ENCODE measurements around the gene RTP5.
"Not testable (repeated sequence)": the region's sequence is repeated elsewhere in the genome, so short reads cannot be mapped to it uniquely, and the experiment has no call there.

RTP5 gene

DNA sequence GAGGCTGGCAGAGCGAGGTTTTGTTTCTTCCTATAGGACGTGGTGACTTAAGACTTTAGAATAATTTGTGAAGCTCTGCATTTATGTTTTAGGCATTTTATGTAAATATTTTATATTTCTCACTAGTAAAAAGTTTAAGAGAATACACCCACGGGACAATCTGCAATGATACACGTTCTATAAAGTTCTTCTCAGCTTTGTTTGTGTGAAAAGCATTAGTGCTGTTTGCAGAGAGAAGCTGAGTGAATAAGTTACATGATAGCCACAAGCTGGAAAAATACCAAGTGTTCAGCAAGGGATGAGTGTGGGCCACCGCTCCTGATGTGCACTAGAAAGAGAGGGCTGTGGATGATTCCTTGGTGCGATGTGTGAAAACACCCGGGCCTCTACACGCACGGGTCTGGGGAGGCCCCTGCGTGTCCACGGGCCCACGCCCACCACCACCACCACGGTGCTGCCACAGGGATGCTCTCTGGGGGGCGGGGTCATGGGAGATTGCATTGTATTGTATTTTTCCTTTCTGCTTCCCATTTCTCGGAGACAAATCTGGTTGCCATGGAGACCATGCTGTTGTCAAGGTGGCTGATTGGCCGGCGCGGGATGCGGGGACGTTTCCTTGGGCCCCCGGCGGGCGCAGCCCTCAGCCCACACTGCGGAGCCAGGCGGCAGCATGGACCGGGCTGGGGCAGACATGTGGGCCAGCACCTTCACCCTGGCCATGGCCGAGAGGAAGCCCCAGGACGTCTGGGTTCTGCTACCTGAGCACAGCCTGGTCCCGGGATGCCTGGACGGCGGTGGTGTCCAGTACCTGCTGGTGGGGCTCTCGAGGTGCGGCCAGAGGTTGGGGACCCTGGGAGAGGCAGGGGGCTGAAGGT, at the start of gene RTP5:
Gene RTP5, plus strand, starts transcription at position 643 of the 875 bp plus-strand sequence. Its CDS starts 28 bp downstream, at position 671.
- no peak for DNase-seq (ENCODE audit: low read depth)

DNA sequence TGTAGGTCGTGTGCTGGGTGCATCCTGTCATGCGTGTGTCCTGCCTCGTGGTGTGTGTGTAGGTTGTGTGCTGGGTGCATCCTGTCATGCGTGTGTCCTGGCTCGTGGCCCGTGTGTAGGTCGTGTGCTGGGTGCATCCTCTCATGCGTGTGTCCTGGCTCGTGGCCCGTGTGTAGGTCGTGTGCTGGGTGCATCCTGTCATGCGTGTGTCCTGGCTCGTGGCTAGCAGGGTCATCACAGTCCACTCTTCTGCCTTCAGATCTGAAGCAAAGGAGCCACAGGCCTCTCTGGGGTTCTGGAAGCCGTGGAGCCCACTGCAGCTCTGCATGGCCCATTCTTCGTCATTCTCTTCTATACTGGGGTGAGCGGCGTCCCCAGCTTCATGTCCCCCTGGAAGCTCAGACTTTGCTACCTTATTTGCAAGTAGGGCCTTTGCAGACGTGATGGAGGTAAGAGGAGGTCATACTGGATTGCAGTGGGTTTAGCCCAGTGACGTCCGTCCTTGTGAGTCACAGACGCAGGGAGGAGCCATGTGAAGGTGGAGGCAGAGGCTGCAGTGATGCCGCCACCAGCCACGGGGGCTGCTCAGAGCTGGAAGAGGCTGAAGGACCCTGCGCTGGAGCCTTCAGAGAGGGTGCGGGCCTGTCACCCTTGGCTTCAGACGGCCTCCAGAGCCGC, 49.4 kb upstream of the RTP5 start:
- DNase-seq (ENCODE audit: low read depth) = not testable (repeated sequence)

DNA sequence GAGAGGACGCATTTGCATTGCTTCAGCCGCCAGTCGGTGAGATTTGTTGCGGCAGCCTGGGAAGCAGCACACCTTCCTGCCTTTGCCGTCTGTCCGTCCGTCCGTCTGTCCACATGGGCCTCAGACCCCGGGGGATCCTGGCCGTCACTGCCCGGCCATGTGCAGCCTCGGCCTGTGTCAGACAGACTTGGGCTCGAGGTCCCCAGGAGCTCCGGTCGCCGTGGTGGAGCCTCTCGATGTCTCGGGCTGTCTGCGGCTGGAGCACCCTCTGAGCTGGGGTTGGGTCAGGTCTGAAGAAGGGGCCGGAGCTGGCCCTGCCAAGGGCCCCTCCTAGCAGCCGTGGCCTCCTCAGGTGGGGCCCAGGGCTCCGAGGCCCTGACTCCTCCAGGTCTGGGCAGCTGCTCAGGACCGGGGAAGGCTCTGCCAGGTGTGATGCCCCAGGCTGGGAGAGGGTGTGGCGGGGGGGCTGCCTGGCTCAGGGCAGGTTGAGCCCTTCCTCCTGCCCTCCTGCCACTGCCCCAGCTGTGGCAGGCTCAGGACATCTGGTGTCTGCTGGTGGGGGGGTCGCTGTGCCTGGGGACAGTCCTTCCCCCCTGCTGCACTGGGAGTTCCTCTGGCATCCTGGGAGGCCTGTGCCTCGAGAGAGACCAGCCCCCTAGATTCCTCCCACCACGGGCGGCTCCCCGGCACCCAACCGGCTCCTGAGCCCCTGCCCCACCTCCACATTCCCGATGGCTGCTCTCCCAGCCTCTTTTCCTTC, 48.7 kb upstream of the RTP5 start:
- DNase-seq (ENCODE audit: low read depth) = no peak

DNA sequence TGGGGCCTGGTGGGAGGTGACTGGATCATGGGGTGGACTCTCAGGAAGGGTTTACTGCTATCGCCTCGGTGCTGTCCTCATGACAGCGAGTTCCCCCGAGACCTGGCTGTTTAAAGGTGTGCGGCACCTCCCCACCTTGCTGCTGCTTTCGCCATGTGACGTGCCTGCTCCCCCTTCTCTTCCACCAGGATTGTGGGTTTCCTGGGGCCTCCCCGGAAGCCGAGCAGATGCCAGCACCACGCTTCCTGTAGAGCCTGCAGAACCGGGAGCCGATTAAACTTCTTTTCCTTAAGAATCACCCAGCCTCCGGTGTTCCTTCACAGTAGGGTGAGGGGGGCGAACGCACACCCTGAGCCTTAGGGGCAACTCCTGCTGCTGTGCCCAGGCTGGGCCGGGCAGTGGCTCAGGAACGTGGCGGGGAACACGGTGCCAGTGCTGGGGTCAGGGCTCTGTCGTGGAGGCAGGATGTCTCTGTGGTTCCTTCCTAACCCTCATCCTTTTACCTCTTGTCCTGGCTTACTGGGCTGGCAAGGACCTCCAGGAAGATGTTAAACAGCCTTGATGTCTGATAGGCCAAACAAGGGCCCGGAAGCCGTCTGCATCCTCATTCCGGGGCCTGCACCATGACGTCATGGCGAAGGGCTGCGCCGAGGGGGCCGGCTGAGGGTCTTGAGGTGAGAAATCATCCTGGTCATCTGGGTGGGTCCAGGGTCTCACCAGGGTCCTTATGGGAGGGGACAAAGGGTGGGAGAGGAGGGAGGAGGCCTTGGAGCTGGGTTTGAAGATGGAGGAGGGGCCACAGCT, 47.9 kb upstream of the RTP5 start:
- no peak for DNase-seq (ENCODE audit: low read depth)

DNA sequence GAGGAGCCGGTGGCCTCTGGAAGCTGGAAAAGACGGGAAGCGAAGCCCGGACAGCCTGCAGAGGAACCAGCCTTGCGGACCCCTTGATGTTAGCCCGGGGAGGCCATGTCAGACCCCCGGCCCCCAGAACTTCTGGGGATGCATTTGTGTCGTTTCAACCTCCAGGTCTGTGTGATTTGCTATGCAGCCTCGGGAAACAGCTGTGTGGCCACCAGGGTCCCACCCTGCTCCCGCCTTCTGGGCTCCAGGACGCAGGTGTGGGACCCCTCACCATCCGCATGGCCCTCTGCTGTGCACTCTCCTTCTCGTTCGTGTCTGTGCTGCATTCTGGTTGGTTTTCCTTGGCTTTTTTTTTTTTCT, 47.3 kb upstream of the RTP5 start:
- DNase-seq (ENCODE audit: low read depth) = no peak

DNA sequence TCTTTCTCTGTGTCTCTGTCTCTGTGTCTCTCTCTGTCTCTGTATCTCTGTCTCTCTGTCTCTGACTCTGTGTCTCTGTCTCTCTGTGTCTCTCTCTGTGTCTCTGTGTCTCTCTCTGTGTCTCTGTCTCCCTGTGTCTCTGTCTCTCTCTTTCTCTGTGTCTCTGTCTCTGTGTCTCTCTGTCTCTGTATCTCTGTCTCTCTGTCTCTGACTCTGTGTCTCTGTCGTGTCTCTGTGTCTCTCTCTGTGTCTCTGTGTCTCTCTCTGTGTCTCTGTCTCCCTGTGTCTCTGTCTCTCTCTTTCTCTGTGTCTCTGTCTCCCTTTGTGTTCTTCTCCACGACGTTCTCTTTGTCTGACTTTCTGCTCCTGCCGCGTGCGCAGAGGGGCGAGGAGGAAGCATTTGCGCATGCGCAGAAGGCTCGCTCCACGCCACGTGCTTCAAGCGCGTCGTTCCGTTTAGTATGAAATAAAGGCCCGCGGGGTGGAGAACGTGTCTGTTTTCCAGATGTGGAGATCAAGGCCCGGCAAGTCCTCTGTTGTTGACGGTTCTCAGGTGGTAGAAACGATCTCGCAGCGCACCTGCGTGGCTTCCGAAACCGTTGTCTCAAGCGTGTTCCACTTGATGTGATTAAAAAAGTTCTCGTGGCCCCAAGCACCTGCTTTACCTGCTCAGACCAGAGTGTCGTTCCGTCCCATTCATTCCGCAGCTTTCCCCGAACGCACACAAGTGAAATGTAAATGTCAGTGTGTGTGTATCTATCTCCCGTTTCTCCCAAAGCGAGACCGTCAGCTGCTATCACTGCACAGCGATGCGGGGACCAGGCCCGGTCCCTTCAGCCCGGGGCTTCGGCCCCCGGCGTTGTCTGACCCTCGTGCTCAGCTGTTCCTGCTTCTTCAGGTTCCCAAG, 45.7 kb upstream of the RTP5 start:
- not testable (repeated sequence) for DNase-seq (ENCODE audit: low read depth)

DNA sequence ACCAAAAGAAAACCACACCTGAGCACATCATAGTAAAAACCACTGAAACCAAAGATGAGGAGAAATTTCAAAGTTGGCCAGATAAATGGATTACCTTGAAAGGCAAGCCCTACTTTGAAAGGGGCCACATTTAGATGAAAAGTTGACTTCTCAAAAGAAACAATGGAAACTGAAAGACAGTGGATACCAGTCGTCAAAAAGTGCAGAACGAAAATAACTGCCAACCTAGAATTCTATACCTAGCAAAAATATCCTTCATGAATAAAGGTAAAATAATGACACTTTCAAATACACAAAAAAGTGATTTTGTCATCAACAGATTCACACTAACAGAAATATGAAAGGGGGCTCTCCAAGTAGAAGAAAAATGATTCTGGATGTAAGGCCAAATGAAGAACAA, 42.1 kb upstream of the RTP5 start:
- no peak for DNase-seq (ENCODE audit: low read depth)

DNA sequence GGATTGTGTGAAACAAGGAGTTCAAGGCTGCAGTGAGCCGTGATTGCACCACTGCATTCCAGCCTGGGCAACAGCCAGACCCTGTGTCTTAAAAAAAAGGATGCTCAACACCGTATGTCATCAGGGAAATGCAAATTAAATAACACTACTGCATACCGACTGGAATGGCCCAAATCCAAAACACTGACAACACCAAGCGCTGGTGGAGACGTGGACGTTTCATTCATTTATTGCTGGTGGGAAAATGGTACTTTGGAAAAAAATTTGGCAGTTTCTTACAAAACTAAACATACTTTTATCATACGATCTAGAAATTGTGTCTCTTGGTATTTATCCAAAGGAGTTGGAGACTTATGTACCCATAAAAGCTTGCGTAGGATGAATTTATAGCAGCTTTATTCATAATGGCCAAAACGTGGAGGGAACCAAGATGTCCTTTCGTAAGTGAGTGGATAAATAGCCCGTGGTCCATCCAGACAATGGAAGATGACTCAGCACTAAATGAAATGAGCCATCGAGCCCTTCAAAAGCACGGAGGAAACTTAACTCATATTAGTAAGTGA, 36.3 kb upstream of the RTP5 start:
- DNase-seq (ENCODE audit: low read depth) = no peak

GRCh38 chr2:241833756-241834526, 35.6 kb upstream of the RTP5 start:
- DNase-seq (ENCODE audit: low read depth) = not testable (repeated sequence)

DNA sequence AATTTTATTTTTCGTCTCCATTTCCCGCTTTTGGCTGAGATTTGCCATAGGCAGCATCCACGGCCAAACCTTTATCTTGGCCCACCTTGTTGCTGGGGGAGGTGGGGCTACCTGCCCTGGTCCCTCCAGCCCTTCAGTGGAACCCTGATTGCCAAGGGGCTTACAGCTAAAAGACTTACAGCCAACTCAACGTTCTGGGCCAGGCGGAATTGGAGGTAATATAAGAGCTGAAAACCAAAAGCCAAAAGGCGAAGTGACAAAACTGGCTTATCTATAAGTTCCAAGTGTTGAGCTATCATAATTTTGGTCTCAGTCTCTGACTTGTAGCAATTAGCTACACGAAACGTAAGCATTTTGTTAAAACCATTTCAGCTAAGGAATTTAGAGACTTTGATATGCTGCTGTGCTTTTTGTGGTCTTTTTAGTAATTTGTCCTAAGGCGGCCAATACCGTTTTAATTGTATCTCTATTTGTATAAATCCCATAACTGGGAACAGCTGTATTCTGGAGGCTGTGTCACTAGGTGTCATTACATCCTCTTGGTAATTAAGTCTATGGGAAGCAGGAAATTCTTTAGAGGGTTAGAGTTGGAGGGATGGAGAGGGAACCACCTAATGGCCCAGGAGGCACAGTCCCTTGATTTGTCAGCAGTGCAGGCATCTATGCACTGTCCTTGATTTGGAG, 34.9 kb upstream of the RTP5 start:
- DNase-seq (ENCODE audit: low read depth) = no peak

- no peak for DNase-seq (ENCODE audit: low read depth)
Observed at GRCh38 chr2:241835611-241836010, 33.9 kb upstream of the RTP5 start.

- DNase-seq (ENCODE audit: low read depth) = no peak
Observed at GRCh38 chr2:241836292-241836691, 33.2 kb upstream of the RTP5 start.

DNA sequence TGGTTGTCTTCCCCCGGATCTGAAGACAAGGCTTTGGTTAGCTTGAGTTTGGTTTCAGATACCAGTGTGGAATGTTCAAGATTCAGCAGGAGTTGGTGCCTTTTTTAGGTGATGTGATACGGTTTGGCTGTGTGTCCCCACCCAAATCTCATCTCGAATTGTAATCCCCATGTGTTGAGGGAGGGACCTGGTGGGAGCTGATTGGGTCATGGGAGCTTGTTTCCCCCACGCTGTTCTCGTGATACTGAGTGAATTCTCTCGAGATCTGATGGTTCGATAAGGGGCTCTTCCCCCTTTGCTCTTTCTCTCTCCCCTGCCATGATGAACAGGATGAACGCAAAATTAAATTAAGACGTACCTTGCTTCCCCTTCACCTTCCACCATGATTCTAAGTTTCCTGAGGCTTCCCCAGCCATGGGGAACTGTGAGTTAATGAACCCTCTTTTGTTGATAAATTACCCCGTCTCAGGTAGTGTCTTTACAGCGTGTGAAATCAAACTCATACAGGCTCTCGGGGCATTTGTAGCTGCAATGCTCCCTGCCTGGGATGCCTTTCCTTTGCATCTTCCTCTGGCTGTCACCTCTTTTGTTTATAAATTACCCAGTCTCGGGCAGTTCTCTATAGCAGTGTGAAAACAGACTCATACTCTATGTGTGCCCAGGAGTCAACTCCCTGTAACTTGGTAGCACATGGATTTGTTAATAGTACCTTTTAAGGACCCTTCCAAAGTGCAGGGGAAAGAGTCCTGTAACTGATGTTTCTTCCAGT, 32.1 kb upstream of the RTP5 start:
- DNase-seq (ENCODE audit: low read depth) = no peak

DNA sequence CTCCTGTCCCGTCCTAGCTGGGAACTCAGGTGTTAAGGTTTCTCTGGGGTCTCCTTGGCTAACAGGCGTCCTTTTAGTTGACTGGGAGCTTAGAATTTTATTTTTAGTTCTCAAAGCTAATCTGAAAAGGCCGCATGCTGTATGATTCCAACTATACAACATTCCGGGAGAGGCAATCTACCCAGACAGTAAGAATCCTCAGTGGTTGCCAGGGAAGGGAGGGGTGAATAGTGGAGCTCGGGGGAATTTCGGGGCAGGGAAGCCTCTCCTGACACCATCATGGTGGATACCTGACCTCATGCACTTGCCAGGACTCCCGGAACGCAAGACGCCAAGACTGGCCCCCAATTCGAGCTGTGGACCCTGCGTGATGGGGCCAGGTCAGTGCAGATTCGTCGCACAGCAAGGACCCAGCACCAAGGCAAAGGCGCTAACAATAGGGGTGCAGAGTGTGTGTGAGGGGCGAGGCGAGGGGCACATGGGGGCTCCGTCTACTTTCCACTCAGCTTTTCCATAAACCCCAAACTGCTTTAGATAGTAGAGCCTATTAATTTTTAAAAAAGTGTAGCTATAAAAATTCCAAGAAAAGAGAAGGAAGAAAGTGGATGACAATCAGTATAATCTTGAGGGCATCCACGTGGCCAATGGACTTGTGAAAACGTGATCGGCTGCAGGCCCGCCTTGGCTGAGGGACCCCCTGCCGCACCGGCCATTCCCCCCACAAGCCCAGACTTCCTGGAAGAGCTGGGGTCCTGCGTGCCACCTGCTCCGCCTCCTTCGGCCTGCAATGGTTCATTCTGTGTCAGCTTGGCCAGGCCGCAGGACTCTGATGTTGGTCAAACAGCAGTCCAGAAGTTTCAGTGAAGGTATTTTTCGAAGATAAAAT, 28.1 kb upstream of the RTP5 start:
- DNase-seq (ENCODE audit: low read depth) = no peak

DNA sequence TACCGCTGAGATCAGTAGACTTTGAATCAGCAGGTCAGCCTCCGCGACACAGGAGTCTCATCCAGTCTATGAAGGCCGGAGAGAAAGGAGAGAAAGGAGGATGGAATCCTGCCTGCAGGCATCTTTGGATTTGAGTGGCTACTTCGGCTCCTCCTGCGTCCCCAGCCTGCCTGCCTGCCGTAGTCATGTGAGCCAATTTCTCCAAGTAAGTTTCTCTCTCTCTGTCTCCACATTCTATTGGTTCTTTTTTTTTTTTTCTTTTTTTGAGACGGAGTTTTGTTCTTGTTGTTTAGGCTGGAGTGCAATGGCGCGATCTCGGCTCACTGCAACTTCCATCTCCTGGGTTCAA, 27.5 kb upstream of the RTP5 start:
- no peak for DNase-seq (ENCODE audit: low read depth)

GRCh38 chr2:241842620-241843211, 26.8 kb upstream of the RTP5 start:
- peak; percentile 45 for DNase-seq (ENCODE audit: low read depth)
